ENCODE data around the gene DPYSL3.

The DPYSL3 gene

DNA sequence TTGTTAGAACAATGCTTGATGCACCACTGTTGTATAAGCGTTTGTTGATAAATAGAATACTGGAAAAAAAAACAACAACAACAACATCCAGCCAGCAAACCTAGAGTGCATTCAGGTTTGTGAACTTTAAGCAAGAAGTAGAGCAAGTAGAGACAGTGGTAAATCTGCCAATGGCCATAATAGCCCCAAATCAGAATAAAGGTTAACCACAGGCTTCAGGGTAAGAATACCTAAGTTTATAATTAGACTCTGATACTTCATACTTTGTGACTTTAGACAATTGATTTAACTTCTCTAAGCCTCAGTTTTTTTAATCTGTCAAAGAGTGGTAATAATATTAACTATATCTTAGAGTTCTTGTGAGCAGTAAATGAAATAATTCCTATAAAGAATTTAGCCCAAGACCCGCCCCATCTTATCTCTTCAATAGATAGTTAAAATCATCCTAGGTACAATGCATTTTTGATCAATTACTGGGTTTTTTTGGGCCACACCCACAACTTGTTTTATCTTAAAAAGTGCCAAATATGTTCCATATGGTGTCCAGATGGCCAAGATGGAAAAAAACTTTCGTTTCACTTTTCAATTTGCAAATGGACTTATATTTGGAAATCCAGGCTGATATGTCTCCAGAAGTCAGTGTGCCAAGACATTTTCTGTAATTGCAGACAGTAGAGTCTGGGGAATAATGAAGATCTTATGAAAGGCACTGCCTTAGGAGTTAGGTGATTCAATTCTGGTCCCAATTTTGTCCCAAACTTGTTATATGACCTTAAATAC lies 24.5 kb upstream of the DPYSL3 start:
- TF ChIP-seq, protein P1, sequence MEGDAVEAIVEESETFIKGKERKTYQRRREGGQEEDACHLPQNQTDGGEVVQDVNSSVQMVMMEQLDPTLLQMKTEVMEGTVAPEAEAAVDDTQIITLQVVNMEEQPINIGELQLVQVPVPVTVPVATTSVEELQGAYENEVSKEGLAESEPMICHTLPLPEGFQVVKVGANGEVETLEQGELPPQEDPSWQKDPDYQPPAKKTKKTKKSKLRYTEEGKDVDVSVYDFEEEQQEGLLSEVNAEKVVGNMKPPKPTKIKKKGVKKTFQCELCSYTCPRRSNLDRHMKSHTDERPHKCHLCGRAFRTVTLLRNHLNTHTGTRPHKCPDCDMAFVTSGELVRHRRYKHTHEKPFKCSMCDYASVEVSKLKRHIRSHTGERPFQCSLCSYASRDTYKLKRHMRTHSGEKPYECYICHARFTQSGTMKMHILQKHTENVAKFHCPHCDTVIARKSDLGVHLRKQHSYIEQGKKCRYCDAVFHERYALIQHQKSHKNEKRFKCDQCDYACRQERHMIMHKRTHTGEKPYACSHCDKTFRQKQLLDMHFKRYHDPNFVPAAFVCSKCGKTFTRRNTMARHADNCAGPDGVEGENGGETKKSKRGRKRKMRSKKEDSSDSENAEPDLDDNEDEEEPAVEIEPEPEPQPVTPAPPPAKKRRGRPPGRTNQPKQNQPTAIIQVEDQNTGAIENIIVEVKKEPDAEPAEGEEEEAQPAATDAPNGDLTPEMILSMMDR (IDR thresholded peaks at IDR 0.05; ENCODE audit: borderline replicate concordance, control extremely low read depth, extremely low read depth, insufficient read depth, missing control alignments) = no peak
- DNase-seq (ENCODE audit: low spot score) = no peak
- in situ Hi-C loops (cut with MboI; ENCODE audit: low sequenced_read_pairs, unreplicated experiment) = no loop called here

DNA sequence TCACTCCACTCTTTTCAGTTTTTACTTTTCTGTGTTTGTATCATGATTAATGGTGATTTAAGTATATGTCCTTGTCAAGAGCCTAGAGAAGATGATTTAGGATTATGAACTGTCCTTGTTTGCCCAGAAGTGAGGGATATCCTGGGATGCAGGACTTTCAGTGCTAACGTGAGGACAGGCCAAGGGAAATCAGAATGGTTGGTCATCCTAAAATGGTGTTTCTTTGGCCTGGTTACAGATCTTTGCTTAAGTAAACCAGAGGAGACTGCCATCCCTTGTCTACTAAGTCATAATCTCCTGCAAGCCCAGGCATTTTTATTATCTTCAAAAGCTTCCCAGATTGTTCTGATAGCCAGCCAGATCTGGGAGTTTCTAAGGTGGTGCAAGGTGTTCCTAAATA lies 22.3 kb upstream of the DPYSL3 start:
- TF ChIP-seq, protein P1 (IDR thresholded peaks at IDR 0.05; ENCODE audit: borderline replicate concordance, control extremely low read depth, extremely low read depth, insufficient read depth, missing control alignments) = no peak
- DNase-seq (ENCODE audit: low spot score) = no peak
- in situ Hi-C loops (cut with MboI; ENCODE audit: low sequenced_read_pairs, unreplicated experiment) = no loop called here

DNA sequence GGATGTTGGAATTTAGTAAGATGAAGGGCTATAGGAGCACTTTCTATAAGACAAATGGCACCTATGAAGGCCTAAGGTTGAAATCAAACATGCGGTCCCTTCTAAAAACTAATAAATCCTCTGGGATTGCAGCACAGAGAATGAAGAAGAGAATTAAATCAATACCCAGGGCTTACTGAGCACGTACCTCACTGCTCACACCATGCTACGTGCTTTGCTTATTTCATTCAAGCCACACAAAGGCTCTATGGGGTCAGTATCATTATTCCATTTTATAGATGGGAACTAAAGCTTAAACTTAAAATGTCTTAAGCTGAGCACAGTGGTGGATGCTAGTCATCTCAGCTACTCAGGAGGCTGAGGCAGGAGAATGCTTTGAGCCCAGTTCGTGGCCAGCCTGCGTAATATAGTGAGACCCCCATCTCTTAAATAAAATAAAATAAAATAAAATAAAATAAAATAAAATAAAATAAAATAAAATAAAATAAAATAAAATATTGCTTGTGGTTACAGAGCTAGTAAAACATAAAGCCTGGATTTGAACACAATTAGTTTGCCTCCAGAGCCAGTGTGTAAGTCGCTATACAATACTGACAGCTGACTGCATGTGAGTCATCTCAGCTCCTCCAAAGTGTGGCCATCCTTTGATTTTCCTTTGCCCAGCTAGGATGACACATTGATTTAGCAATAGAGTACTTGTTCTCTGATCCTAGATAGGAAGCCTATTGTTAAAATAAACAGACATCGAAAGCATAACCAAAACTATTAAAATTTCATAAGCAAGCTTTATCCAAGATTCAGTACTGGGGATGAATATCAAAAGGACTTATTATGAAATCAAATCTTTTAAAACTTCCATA lies 20.9 kb upstream of the DPYSL3 start:
- no peak for DNase-seq (ENCODE audit: low spot score)
- in situ Hi-C loops (cut with MboI; ENCODE audit: low sequenced_read_pairs, unreplicated experiment) = no loop called here

DNA sequence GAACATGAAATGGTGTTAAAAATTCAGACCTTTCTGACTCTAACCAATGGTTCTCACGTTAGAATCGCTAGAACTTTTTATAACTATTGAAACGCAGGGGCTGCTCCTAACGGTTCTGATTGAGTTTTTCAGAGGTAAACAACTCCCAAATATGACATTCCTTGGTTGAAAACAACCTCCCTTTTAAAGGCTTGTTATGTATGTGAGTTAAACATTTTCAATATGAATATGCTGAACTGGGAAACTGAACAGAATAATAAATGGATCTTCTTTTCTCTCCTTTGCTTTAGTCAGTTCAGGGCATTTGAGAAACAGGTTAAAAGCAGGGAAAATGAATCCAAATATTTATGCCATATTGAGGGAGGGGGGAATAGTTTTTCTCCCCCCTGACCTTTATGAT lies 13.2 kb upstream of the DPYSL3 start:
- TF ChIP-seq, protein P1 (IDR thresholded peaks at IDR 0.05; ENCODE audit: borderline replicate concordance, control extremely low read depth, extremely low read depth, insufficient read depth, missing control alignments) = no peak
- DNase-seq (ENCODE audit: low spot score) = no peak

More for the DNA sequence above, 20.9 kb upstream of the DPYSL3 start:
- TF ChIP-seq, protein P1 (IDR thresholded peaks at IDR 0.05; ENCODE audit: borderline replicate concordance, control extremely low read depth, extremely low read depth, insufficient read depth, missing control alignments) = no peak

DNA sequence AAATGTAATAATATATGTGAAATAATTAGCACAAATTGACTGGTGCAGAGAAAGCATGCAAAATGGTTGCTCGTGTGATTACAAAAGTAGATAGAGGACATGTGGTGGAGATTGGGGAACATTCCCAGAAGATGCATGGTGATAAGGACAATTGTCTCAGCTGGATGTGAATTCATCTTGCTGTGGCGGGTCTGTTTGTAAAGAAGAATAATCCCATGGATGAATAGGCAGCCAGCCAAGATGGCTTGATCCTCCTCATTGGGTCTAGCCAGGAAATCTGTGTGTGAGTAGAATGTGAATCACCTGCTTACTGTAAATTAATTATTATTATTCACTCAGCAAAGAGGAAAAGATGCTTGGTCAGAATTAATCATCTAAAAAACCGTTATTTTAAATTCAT lies 12.6 kb upstream of the DPYSL3 start:
- no peak for DNase-seq (ENCODE audit: low spot score)
- in situ Hi-C loops (cut with MboI; ENCODE audit: low sequenced_read_pairs, unreplicated experiment) = no loop called here
- TF ChIP-seq, protein P1 (IDR thresholded peaks at IDR 0.05; ENCODE audit: borderline replicate concordance, control extremely low read depth, extremely low read depth, insufficient read depth, missing control alignments) = no peak

More for the DNA sequence above, 13.2 kb upstream of the DPYSL3 start:
- in situ Hi-C loops (cut with MboI; ENCODE audit: low sequenced_read_pairs, unreplicated experiment) = no loop called here

DNA sequence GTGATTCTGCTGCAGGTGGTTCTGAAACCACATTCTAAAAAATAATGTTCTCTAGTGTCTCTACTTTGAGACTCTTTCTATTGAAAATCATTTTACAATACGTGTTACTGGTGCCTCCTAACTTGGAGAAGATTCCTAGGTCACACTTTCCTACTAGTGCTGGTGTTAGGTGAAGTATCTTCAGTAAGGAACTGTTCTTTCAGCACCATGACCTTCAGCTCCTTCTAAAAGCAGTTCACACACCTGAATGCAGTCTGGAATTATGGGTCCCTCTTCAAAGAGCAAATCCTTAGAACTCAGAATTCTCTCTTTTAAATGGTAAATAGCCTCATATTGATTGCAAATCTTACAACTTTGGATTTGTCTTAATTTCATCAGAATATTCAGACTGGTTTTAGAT lies 10.6 kb upstream of the DPYSL3 start:
- TF ChIP-seq, protein P1 (IDR thresholded peaks at IDR 0.05; ENCODE audit: borderline replicate concordance, control extremely low read depth, extremely low read depth, insufficient read depth, missing control alignments) = no peak
- DNase-seq (ENCODE audit: low spot score) = no peak
- in situ Hi-C loops (cut with MboI; ENCODE audit: low sequenced_read_pairs, unreplicated experiment) = no loop called here

All from GM13976 (cell line).